Muscle layer of duodenum (tissue), 2 donors: ENCODE data around the gene GPC2.
"Not testable (repeated sequence)": the region's sequence is repeated elsewhere in the genome, so short reads cannot be mapped to it uniquely, and the experiment has no call there.

Experiments
- H3K27ac ChIP-seq: one replicate; pipeline ENCODE4 v1.7.0; 2013; ENCODE audit warnings: mild to moderate bottlenecking, low read length
- H3K27me3 ChIP-seq: one replicate; pipeline ENCODE4 v1.7.0; 2013; ENCODE audit warnings: low read depth, mild to moderate bottlenecking, control low read depth, low read length
- H3K36me3 ChIP-seq, 2 donors: one replicate each; pipeline ENCODE4 v1.7.0; 2013; ENCODE audit warnings: low read length in 2 of 2, control low read depth in 1 of 2, mild to moderate bottlenecking in 1 of 2; ENCODE audit not compliant: insufficient read depth in 2 of 2, control insufficient read depth in 1 of 2
- H3K4me1 ChIP-seq, 2 donors: one replicate each; pipeline ENCODE4 v1.7.0; 2013; ENCODE audit warnings: low read length in 2 of 2, mild to moderate bottlenecking in 2 of 2, control low read depth in 1 of 2, moderate library complexity in 1 of 2; ENCODE audit not compliant: insufficient read depth in 2 of 2, control insufficient read depth in 1 of 2
- H3K4me3 ChIP-seq, 2 donors: one replicate each; pipeline ENCODE4 v1.7.0; 2013; ENCODE audit warnings: low read length in 2 of 2, low read depth in 1 of 2, mild to moderate bottlenecking in 1 of 2
- H3K9me3 ChIP-seq, 2 donors: one replicate each; pipeline ENCODE4 v1.7.0; 2013; ENCODE audit warnings: low read length in 2 of 2, control low read depth in 1 of 2, mild to moderate bottlenecking in 1 of 2; ENCODE audit not compliant: control insufficient read depth in 1 of 2
- donor health status: healthy.

GPC2 gene

GRCh38 chr7:100215895-100216294 is 38.7 kb upstream of the GPC2 start:
- peaks cover 0 to 3% of the 10 kb centered on the region in 2 donors for H3K36me3 ChIP-seq
- H3K4me3 ChIP-seq: no peak overlapping the region
- H3K27ac ChIP-seq: no peak overlapping the region
- H3K9me3 ChIP-seq: no peaks in the 10 kb centered on the region
- no peaks in the 10 kb centered on the region for H3K27me3 ChIP-seq
- H3K4me1 ChIP-seq: no peaks in the 10 kb centered on the region

GRCh38 chr7:100214356-100214755 is 37.2 kb upstream of the GPC2 start:
- H3K4me1 ChIP-seq, H3K36me3 ChIP-seq, H3K27ac ChIP-seq, H3K9me3 ChIP-seq, H3K4me3 ChIP-seq, H3K27me3 ChIP-seq: not testable (repeated sequence)

- Histone ChIP-seq H3K4me3 (no peak overlapping the region), H3K27me3 (no peaks in the 10 kb centered on the region), H3K4me1 (no peaks in the 10 kb centered on the region), H3K9me3 (no peaks in the 10 kb centered on the region), H3K27ac (no peak overlapping the region), H3K36me3 (no peaks in the 10 kb centered on the region)
These were observed 36.5 kb upstream of the GPC2 start for GRCh38 chr7:100213672-100214071.

DNA sequence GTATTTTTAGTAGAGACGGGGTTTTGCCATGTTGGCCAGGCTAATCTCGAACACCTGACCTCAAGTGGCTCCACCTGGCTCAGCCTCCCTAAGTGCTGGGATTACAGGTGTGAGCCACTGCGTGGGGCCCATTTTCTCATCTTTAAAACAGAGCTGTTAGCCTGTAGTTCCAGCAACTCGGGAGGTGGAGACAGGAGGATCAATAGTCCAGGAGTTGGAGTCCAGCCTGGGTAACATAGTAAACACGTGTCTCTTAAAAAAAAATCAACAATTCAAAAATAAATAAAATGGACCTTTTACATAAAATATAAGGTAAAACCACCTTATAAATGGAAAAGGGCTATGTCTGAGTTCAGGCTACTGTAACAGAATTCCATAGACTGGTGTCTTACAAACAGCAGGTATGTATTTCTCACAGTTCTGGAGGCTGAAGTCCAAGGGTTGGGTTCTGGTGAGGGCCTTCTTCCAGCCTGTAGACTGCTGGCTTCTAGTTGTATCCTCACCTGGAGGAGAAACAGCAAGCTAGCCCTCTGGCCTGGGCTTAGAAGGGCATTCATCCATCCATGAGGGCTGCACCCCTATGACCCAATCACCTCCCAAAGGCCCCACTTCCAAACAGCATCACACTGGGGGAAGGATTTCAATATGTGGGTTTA is 35.6 kb upstream of the GPC2 start:
- no peaks in the 10 kb centered on the region for H3K36me3 ChIP-seq
- no peak overlapping the region for H3K27ac ChIP-seq
- H3K4me3 ChIP-seq: no peak overlapping the region
- H3K27me3 ChIP-seq: no peaks in the 10 kb centered on the region
- H3K4me1 ChIP-seq: no peaks in the 10 kb centered on the region
- H3K9me3 ChIP-seq: no peaks in the 10 kb centered on the region

GRCh38 chr7:100211342-100211780 is 34.2 kb upstream of the GPC2 start:
- H3K4me1 ChIP-seq: no peaks in the 10 kb centered on the region
- H3K27me3 ChIP-seq: no peaks in the 10 kb centered on the region
- H3K4me3 ChIP-seq: no peak overlapping the region
- no peak overlapping the region for H3K27ac ChIP-seq
- no peaks in the 10 kb centered on the region for H3K9me3 ChIP-seq
- no peaks in the 10 kb centered on the region for H3K36me3 ChIP-seq

GRCh38 chr7:100210805-100211204 is 33.6 kb upstream of the GPC2 start:
- H3K9me3 ChIP-seq: no peaks in the 10 kb centered on the region
- no peaks in the 10 kb centered on the region for H3K27me3 ChIP-seq
- H3K27ac ChIP-seq: no peak overlapping the region
- H3K4me3 ChIP-seq: no peak overlapping the region
- no peaks in the 10 kb centered on the region for H3K36me3 ChIP-seq
- no peaks in the 10 kb centered on the region for H3K4me1 ChIP-seq

GRCh38 chr7:100209493-100209892 is 32.3 kb upstream of the GPC2 start:
- Histone ChIP-seq H3K27me3 (no peaks in the 10 kb centered on the region), H3K36me3 (no peaks in the 10 kb centered on the region), H3K27ac (no peak overlapping the region), H3K4me1 (no peaks in the 10 kb centered on the region), H3K9me3 (no peaks in the 10 kb centered on the region), H3K4me3 (no peak overlapping the region)

- Histone ChIP-seq H3K36me3 (no peaks in the 10 kb centered on the region), H3K4me1 (no peaks in the 10 kb centered on the region), H3K27me3 (no peaks in the 10 kb centered on the region), H3K27ac (no peak overlapping the region), H3K9me3 (no peaks in the 10 kb centered on the region), H3K4me3 (no peak overlapping the region)
These were observed 31.8 kb upstream of the GPC2 start for GRCh38 chr7:100208911-100209408.

GRCh38 chr7:100204454-100204853 is 27.3 kb upstream of the GPC2 start:
- Histone ChIP-seq H3K4me1 (no peaks in the 10 kb centered on the region), H3K27me3 (no peaks in the 10 kb centered on the region), H3K36me3 (no peaks in the 10 kb centered on the region), H3K4me3 (no peak overlapping the region), H3K27ac (no peak overlapping the region), H3K9me3 (no peaks in the 10 kb centered on the region)

DNA sequence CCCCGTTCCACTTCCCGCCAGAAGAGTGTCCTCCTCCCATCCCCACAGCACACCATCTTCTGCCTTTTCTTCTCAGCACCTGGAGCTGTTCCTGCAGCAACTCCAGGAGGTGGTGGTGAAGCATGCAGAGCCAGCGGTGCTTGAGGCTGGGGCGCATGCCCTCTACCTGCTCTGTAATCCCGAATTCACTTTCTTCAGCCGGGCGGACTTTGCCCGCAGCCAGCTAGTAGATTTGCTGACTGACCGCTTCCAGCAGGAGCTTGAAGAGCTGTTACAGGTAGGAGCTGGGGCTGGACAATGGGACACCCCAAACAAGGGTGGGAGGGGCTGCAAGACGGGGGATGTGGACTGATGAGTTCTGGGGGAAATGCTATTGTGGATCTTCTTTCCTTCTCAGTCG is 23.5 kb upstream of the GPC2 start:
- Histone ChIP-seq H3K4me3 (no peak overlapping the region), H3K27ac (no peak overlapping the region), H3K9me3 (no peaks in the 10 kb centered on the region), H3K27me3 (no peaks in the 10 kb centered on the region), H3K4me1 (no peaks in the 10 kb centered on the region), H3K36me3 (no peaks in the 10 kb centered on the region)

DNA sequence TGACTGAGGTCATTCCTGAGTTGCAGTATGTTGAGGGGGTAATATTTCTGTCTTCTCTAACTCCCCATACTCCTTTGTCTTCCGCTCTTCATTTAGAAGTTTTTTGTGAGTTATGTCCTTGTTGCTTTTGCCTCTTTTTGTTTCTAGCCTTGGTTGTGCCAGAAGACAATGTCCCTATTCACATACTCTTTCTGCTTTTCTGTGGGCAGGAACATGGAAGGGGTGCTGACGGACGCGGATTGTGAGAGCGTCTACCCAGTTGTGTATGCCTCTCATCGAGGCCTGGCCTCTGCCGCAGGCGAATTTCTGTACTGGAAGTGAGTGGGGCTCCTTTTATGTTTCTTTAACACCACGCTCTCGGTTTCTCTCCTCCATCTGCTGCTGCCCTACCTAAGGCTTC is 21.1 kb upstream of the GPC2 start:
- Histone ChIP-seq H3K27me3 (no peaks in the 10 kb centered on the region), H3K9me3 (no peaks in the 10 kb centered on the region), H3K4me1 (no peaks in the 10 kb centered on the region), H3K4me3 (no peak overlapping the region), H3K36me3 (no peaks in the 10 kb centered on the region), H3K27ac (no peak overlapping the region)

DNA sequence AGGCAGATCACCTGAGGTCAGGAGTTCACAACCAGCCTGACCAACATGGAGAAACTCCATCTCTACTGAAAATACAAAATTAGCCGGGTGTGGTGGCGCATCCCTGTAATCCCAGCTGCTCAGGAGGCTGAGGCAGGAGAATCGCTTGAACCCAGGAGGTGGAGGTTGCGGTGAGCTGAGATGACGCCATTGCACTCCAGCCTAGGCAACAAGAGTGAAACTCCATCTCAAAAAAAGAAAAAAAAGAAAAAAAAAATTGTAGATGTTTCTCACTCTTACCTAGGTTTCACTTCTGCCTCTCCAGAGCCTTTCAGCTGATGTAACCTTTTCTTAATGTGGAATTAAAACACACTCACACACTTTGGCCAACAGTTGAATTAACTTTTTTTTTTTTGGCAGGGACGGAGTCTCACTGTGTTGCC is 18.7 kb upstream of the GPC2 start:
- not testable (repeated sequence) for H3K9me3 ChIP-seq, H3K27me3 ChIP-seq, H3K4me3 ChIP-seq, H3K4me1 ChIP-seq, H3K36me3 ChIP-seq, H3K27ac ChIP-seq
